ENCODE data around the gene NFKBIZ. TPM values are rescaled to one million over a fixed set of nuclear protein-coding genes. Genes with fewer than 3 reads are reported as not detected.

NFKBIZ gene
- total RNA-seq, 1 experiment from 2014 or later: 15.1 TPM

DNA sequence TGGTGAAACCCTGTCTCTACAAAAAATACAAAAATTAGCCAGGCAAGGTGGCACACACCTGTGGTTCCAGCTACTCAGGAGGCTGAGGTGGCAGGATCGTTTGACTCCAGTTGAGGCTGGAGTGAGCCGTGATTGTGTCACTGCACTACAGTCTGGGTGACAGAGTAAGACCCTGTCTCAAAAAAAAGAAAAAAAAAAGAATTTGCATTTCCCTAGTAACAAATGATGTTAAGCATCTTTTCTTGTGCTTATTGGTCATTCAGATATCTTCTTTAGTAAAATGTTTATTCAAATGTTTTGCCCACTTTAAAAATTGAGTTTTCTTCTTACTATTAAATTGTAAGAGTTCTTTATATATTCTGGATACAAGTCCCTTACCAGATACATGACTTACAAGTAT, 48.7 kb downstream of the NFKBIZ start:
- ChIA-PET CTCF (no interaction called here), POLR2A (no interaction called here)
- H3K27ac Mint-ChIP-seq: no peak overlapping the region
- no peak for DNase-seq (ENCODE audit: low spot score)
- no peak for ATAC-seq
- peaks cover 11% of the 10 kb centered on the region for H3K36me3 Mint-ChIP-seq
- H3K9me3 Mint-ChIP-seq: peaks cover 29% of the 10 kb centered on the region
- no peak overlapping the region for H3K4me3 Mint-ChIP-seq
- H3K4me1 Mint-ChIP-seq: peaks cover 13% of the 10 kb centered on the region
- no peaks in the 10 kb centered on the region; the same call in 1 of the 2 replicates for H3K27me3 Mint-ChIP-seq (ENCODE audit: low read depth)
- TF ChIP-seq NR2C2 (CRISPR knock-in tag; IDR thresholded peaks at IDR 0.05) (no peak), TCF7 (CRISPR knock-in tag; IDR thresholded peaks at IDR 0.05; ENCODE audit: low read depth) (no peak), CTCF (IDR thresholded peaks at IDR 0.05) (no peak), AFF4 (CRISPR knock-in tag; IDR thresholded peaks at IDR 0.05; ENCODE audit: borderline replicate concordance) (no peak), FOXK1 (CRISPR knock-in tag; IDR thresholded peaks at IDR 0.05) (no peak), NFYB (CRISPR knock-in tag; conservative IDR thresholded peaks at IDR 0.05; ENCODE audit: low read depth) (no peak), OVOL2 (CRISPR knock-in tag; IDR thresholded peaks at IDR 0.05; ENCODE audit: borderline replicate concordance) (no peak), ZNF532 (CRISPR knock-in tag; IDR thresholded peaks at IDR 0.05; ENCODE audit: borderline replicate concordance) (no peak), ELF4 (CRISPR knock-in tag; IDR thresholded peaks at IDR 0.05; ENCODE audit: low read depth) (no peak), JAZF1 (CRISPR knock-in tag; IDR thresholded peaks at IDR 0.05) (no peak), ATF2 (CRISPR knock-in tag; IDR thresholded peaks at IDR 0.05; ENCODE audit: borderline replicate concordance, low read depth) (no peak), ETV6 (CRISPR knock-in tag; IDR thresholded peaks at IDR 0.05) (no peak)
- TF ChIP-seq, protein P1, sequence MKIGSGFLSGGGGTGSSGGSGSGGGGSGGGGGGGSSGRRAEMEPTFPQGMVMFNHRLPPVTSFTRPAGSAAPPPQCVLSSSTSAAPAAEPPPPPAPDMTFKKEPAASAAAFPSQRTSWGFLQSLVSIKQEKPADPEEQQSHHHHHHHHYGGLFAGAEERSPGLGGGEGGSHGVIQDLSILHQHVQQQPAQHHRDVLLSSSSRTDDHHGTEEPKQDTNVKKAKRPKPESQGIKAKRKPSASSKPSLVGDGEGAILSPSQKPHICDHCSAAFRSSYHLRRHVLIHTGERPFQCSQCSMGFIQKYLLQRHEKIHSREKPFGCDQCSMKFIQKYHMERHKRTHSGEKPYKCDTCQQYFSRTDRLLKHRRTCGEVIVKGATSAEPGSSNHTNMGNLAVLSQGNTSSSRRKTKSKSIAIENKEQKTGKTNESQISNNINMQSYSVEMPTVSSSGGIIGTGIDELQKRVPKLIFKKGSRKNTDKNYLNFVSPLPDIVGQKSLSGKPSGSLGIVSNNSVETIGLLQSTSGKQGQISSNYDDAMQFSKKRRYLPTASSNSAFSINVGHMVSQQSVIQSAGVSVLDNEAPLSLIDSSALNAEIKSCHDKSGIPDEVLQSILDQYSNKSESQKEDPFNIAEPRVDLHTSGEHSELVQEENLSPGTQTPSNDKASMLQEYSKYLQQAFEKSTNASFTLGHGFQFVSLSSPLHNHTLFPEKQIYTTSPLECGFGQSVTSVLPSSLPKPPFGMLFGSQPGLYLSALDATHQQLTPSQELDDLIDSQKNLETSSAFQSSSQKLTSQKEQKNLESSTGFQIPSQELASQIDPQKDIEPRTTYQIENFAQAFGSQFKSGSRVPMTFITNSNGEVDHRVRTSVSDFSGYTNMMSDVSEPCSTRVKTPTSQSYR (CRISPR knock-in tag; IDR thresholded peaks at IDR 0.05): no peak
- TF ChIP-seq, protein P2, sequence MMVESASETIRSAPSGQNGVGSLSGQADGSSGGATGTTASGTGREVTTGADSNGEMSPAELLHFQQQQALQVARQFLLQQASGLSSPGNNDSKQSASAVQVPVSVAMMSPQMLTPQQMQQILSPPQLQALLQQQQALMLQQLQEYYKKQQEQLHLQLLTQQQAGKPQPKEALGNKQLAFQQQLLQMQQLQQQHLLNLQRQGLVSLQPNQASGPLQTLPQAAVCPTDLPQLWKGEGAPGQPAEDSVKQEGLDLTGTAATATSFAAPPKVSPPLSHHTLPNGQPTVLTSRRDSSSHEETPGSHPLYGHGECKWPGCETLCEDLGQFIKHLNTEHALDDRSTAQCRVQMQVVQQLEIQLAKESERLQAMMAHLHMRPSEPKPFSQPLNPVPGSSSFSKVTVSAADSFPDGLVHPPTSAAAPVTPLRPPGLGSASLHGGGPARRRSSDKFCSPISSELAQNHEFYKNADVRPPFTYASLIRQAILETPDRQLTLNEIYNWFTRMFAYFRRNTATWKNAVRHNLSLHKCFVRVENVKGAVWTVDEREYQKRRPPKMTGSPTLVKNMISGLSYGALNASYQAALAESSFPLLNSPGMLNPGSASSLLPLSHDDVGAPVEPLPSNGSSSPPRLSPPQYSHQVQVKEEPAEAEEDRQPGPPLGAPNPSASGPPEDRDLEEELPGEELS (CRISPR knock-in tag; IDR thresholded peaks at IDR 0.05): no peak
- TF ChIP-seq, protein P3, sequence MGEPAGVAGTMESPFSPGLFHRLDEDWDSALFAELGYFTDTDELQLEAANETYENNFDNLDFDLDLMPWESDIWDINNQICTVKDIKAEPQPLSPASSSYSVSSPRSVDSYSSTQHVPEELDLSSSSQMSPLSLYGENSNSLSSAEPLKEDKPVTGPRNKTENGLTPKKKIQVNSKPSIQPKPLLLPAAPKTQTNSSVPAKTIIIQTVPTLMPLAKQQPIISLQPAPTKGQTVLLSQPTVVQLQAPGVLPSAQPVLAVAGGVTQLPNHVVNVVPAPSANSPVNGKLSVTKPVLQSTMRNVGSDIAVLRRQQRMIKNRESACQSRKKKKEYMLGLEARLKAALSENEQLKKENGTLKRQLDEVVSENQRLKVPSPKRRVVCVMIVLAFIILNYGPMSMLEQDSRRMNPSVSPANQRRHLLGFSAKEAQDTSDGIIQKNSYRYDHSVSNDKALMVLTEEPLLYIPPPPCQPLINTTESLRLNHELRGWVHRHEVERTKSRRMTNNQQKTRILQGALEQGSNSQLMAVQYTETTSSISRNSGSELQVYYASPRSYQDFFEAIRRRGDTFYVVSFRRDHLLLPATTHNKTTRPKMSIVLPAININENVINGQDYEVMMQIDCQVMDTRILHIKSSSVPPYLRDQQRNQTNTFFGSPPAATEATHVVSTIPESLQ (CRISPR knock-in tag; IDR thresholded peaks at IDR 0.05): no peak
- TF ChIP-seq, protein P4, sequence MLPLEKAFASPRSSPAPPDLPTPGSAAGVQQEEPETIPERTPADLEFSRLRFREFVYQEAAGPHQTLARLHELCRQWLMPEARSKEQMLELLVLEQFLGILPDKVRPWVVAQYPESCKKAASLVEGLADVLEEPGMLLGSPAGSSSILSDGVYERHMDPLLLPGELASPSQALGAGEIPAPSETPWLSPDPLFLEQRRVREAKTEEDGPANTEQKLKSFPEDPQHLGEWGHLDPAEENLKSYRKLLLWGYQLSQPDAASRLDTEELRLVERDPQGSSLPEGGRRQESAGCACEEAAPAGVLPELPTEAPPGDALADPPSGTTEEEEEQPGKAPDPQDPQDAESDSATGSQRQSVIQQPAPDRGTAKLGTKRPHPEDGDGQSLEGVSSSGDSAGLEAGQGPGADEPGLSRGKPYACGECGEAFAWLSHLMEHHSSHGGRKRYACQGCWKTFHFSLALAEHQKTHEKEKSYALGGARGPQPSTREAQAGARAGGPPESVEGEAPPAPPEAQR (CRISPR knock-in tag; IDR thresholded peaks at IDR 0.05): no peak

Data from WTC11 (cell line).